ENCODE measurements around the gene LRRC37A.
"Not testable (repeated sequence)": the region's sequence is repeated elsewhere in the genome, so short reads cannot be mapped to it uniquely, and the experiment has no call there.

The LRRC37A gene

GRCh38 chr17:46290906-46291546, 3.9 kb upstream of the LRRC37A start:
- DNase-seq: not testable (repeated sequence)

GRCh38 chr17:46291618-46292017, 3.3 kb upstream of the LRRC37A start:
- not testable (repeated sequence) for DNase-seq

- not testable (repeated sequence) for DNase-seq
These were observed 46.3 kb downstream of the LRRC37A start for GRCh38 chr17:46341220-46341619.

- not testable (repeated sequence) for DNase-seq
These were observed 47.2 kb downstream of the LRRC37A start for GRCh38 chr17:46342131-46342530.

GRCh38 chr17:46348345-46348744, 53.4 kb downstream of the LRRC37A start:
- not testable (repeated sequence) for DNase-seq

GRCh38 chr17:46349060-46349459, 54.1 kb downstream of the LRRC37A start:
- not testable (repeated sequence) for DNase-seq

- DNase-seq: not testable (repeated sequence)
These were observed 58.9 kb downstream of the LRRC37A start for GRCh38 chr17:46353856-46354255.

- not testable (repeated sequence) for DNase-seq
These were observed 66.3 kb downstream of the LRRC37A start for GRCh38 chr17:46361145-46361735.

- not testable (repeated sequence) for DNase-seq
These were observed 66.8 kb downstream of the LRRC37A start, which contains the start of gene ARL17B for GRCh38 chr17:46361755-46362154. Gene ARL17B (minus strand): TSS chr17:46361766. CDS start chr17:46358397, 3,369 bp downstream.

GRCh38 chr17:46367520-46367919, 72.6 kb downstream of the LRRC37A start:
- DNase-seq: not testable (repeated sequence)

- not testable (repeated sequence) for DNase-seq
These were observed 77.6 kb downstream of the LRRC37A start for GRCh38 chr17:46372236-46373229.

- DNase-seq: not testable (repeated sequence)
These were observed 78.5 kb downstream of the LRRC37A start for GRCh38 chr17:46373418-46373817.

- not testable (repeated sequence) for DNase-seq
These were observed 88.2 kb downstream of the LRRC37A start for GRCh38 chr17:46383118-46383517.

GRCh38 chr17:46385491-46385890, 90.6 kb downstream of the LRRC37A start:
- DNase-seq: not testable (repeated sequence)
